Measurements from ENCODE around the gene C11orf54. TPM values are rescaled to one million over a fixed set of nuclear protein-coding genes. Genes with fewer than 3 reads are reported as not detected.

C11orf54 gene
- total RNA-seq, 1 experiment from 2014 or later = 37.2 TPM

DNA sequence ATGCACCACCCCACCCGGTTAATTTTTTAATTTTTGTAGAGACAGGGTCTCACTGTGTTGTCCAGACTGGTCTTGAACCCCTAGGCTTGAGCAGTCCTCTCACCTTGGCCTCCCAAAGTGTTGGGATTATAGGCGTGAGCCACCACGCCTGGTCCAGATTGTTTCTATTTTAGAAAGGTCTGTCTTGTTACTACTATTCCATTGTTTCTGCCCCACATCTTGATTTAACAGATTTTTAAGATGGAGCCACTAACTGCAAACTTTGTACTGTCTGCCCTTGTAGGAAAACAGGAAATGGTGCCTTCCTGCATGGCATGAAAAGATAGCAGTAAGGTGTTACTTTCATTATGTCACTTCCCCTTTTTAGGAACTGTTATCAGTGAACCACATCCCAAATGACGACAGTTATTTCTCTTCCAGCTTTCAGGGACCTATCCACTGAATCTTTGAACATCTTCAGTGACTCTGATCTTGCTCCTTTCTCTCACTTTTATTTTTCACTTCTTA lies 23.4 kb upstream of the C11orf54 start:
- H3K4me3 ChIP-seq = no peak overlapping the region
- ChIA-PET CTCF (no interaction called here), POLR2A (ENCODE audit: unreplicated experiment) (interaction anchor here (0.5 kb wide), 1 partner anchor 10 kb away, joined by 3 read pairs; no protein-coding TSS in a partner anchor)
- H3K9me2 ChIP-seq (ENCODE audit: insufficient read depth) = no peaks in the 10 kb centered on the region
- H2AFZ ChIP-seq = no peak overlapping the region
- H3K27ac ChIP-seq = no peak overlapping the region
- intact Hi-C loops (cut with micrococcal nuclease; ENCODE audit: unreplicated experiment) = no loop called here
- H3K27me3 ChIP-seq (ENCODE audit: insufficient read depth, low read depth) = no peaks in the 10 kb centered on the region
- no peak for DNase-seq
- no peaks in the 10 kb centered on the region for H3K79me2 ChIP-seq (ENCODE audit: low read depth)
- H3K4me2 ChIP-seq = no peak overlapping the region
- no peak for TF ChIP-seq EZH2 (IDR thresholded peaks at IDR 0.05; ENCODE audit: low read depth)
- TF ChIP-seq, protein P1, sequence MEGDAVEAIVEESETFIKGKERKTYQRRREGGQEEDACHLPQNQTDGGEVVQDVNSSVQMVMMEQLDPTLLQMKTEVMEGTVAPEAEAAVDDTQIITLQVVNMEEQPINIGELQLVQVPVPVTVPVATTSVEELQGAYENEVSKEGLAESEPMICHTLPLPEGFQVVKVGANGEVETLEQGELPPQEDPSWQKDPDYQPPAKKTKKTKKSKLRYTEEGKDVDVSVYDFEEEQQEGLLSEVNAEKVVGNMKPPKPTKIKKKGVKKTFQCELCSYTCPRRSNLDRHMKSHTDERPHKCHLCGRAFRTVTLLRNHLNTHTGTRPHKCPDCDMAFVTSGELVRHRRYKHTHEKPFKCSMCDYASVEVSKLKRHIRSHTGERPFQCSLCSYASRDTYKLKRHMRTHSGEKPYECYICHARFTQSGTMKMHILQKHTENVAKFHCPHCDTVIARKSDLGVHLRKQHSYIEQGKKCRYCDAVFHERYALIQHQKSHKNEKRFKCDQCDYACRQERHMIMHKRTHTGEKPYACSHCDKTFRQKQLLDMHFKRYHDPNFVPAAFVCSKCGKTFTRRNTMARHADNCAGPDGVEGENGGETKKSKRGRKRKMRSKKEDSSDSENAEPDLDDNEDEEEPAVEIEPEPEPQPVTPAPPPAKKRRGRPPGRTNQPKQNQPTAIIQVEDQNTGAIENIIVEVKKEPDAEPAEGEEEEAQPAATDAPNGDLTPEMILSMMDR (conservative IDR thresholded peaks at IDR 0.05) = no peak
- H3K36me3 ChIP-seq (ENCODE audit: low read depth) = peaks cover 24% of the 10 kb centered on the region
- H4K20me1 ChIP-seq (ENCODE audit: insufficient read depth) = no peaks in the 10 kb centered on the region
- H3K4me1 ChIP-seq (replicated peaks; ENCODE audit: insufficient read depth) = no peaks in the 10 kb centered on the region
- no peaks in the 10 kb centered on the region for H3K9me3 ChIP-seq (ENCODE audit: insufficient read depth, low read depth)
- H3F3A ChIP-seq (ENCODE audit: insufficient read depth, low read depth) = peaks cover 5% of the 10 kb centered on the region; the same call in 1 of the 2 replicates
- no TSS peak for BruUV-seq (replicated peaks)

DNA sequence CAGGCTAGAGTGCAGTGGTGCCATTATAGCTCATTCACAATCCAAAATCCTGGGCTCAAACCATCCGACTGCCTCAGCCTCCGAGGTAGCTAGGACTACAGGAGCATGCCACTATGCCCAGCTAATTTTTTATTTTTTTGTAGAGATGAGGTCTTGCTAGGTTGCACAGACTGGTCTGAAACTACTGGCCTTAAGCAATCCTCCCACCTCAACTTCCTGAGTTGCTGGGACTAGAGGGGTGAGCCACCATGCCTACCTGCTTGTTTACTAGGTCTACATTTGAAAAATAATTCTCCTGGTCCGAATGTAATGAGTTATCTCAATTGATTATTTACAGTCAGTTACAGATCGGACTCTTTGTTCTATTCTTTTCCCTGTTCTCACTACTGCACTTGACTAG lies 22.2 kb upstream of the C11orf54 start:
- no peaks in the 10 kb centered on the region for H4K20me1 ChIP-seq (ENCODE audit: insufficient read depth)
- no peak overlapping the region for H3K4me3 ChIP-seq
- H3K9me3 ChIP-seq (ENCODE audit: insufficient read depth, low read depth) = no peaks in the 10 kb centered on the region
- TF ChIP-seq, protein P1 (conservative IDR thresholded peaks at IDR 0.05) = no peak
- no peak for TF ChIP-seq EZH2 (IDR thresholded peaks at IDR 0.05; ENCODE audit: low read depth)
- no peak overlapping the region for H2AFZ ChIP-seq
- peaks cover 33% of the 10 kb centered on the region for H3K36me3 ChIP-seq (ENCODE audit: low read depth)
- CTCF ChIA-PET = no interaction called here
- H3K27me3 ChIP-seq (ENCODE audit: insufficient read depth, low read depth) = no peaks in the 10 kb centered on the region
- H3F3A ChIP-seq (ENCODE audit: insufficient read depth, low read depth) = peaks cover 11% of the 10 kb centered on the region
- no peaks in the 10 kb centered on the region for H3K4me1 ChIP-seq (replicated peaks; ENCODE audit: insufficient read depth)
- intact Hi-C loops (cut with micrococcal nuclease; ENCODE audit: unreplicated experiment) = no loop called here
- POLR2A ChIA-PET (ENCODE audit: unreplicated experiment) = no interaction called here
- no peak overlapping the region for H3K27ac ChIP-seq
- no peak for DNase-seq
- BruUV-seq (replicated peaks) = no TSS peak
- no peaks in the 10 kb centered on the region for H3K79me2 ChIP-seq (ENCODE audit: low read depth)
- no peaks in the 10 kb centered on the region for H3K9me2 ChIP-seq (ENCODE audit: insufficient read depth)
- no peak overlapping the region for H3K4me2 ChIP-seq

DNA sequence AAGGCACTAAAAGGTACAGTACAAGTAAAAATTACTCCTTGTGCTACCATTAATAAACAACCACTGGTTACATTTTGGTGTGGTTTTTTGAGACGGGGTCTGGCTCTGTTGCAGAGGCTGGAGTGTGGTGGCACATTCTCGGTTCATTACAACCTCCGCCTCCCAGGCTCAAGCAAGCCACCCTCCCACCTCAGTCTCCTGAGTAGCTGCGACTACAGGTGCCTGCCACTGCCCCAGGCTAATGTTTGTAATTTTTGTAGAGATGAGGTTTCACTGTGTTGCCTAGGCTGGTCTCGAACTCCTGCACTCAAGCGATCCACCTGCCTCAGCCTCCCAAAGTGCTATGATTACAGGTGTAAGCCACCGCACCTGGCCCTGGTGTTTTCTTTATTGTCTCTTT lies 20.9 kb upstream of the C11orf54 start:
- Histone ChIP-seq H3K9me2 (ENCODE audit: insufficient read depth) (no peaks in the 10 kb centered on the region), H3K9me3 (ENCODE audit: insufficient read depth, low read depth) (no peaks in the 10 kb centered on the region), H2AFZ (no peak overlapping the region), H4K20me1 (ENCODE audit: insufficient read depth) (no peaks in the 10 kb centered on the region), H3K4me2 (no peak overlapping the region), H3K4me3 (no peak overlapping the region), H3K4me1 (replicated peaks; ENCODE audit: insufficient read depth) (no peaks in the 10 kb centered on the region), H3F3A (ENCODE audit: insufficient read depth, low read depth) (peaks cover 13% of the 10 kb centered on the region), H3K27ac (no peak overlapping the region), H3K27me3 (ENCODE audit: insufficient read depth, low read depth) (no peaks in the 10 kb centered on the region), H3K79me2 (ENCODE audit: low read depth) (no peaks in the 10 kb centered on the region), H3K36me3 (ENCODE audit: low read depth) (peaks cover 39% of the 10 kb centered on the region)
- TF ChIP-seq, protein P1 (conservative IDR thresholded peaks at IDR 0.05) = no peak
- TF ChIP-seq EZH2 (IDR thresholded peaks at IDR 0.05; ENCODE audit: low read depth) = no peak
- CTCF ChIA-PET = no interaction called here
- intact Hi-C loops (cut with micrococcal nuclease; ENCODE audit: unreplicated experiment) = no loop called here
- POLR2A ChIA-PET (ENCODE audit: unreplicated experiment) = no interaction called here
- BruUV-seq (replicated peaks) = no TSS peak
- no peak for DNase-seq
